BJ (cell line): ENCODE measurements around the gene HIGD2A. TPM values are rescaled to one million over a fixed set of nuclear protein-coding genes. Genes with fewer than 3 reads are reported as not detected.
"Not testable (repeated sequence)": the region's sequence is repeated elsewhere in the genome, so short reads cannot be mapped to it uniquely, and the experiment has no call there.

Source experiments
- CTCF ChIA-PET: fragments of 350-600 bp; formaldehyde crosslinking; extraction: SDS; loops from one replicate; lab custom pipeline; 2021; ENCODE audit warnings: antibody characterized with exemption, inconsistent platforms; lab: Yijun Ruan, JAX
- POLR2A ChIA-PET: fragments of 300-600 bp; sonication (Branson Sonifier 250); formaldehyde crosslinking; extraction: SDS; loops from one replicate; lab custom pipeline; 2021; ENCODE audit warnings: antibody characterized with exemption; lab: Charles Lee
- DNase-seq: peaks from one replicate; pipeline ENCODE4 v3.0.0-alpha.2; 2011; ENCODE audit warnings: low read depth
- H3K27me3 ChIP-seq: 2 replicates; pipeline ENCODE4 v1.6.0; 2011; ENCODE audit warnings: low read length; ENCODE audit not compliant: control insufficient read depth, insufficient read depth
- H3K36me3 ChIP-seq: 2 replicates; pipeline ENCODE4 v1.5.1; 2011; ENCODE audit warnings: low read length; ENCODE audit not compliant: control insufficient read depth, insufficient read depth
- H3K4me3 ChIP-seq: 2 replicates; pipeline ENCODE4 v1.5.1; 2011; ENCODE audit warnings: low read depth, mild to moderate bottlenecking, control low read depth, low read length
- polyA plus RNA-seq: library from polyadenylated mRNA; depleted of rRNA; stranded (reverse); fragments of >200 nt; gene quantifications from 2 replicates; pipeline ENCODE4 v1.2.3, GENCODE V29; 2011
- TF ChIP-seq, protein P1 (sequence below): IDR thresholded peaks from 2 replicates; pipeline ENCODE4 v1.5.1; 2011; ENCODE audit warnings: low read depth, mild to moderate bottlenecking, control low read depth, inconsistent platforms, low read length, moderate library complexity; ENCODE audit not compliant: insufficient read depth

Gene HIGD2A
- polyA plus RNA-seq, 1 experiment: 118 TPM

DNA sequence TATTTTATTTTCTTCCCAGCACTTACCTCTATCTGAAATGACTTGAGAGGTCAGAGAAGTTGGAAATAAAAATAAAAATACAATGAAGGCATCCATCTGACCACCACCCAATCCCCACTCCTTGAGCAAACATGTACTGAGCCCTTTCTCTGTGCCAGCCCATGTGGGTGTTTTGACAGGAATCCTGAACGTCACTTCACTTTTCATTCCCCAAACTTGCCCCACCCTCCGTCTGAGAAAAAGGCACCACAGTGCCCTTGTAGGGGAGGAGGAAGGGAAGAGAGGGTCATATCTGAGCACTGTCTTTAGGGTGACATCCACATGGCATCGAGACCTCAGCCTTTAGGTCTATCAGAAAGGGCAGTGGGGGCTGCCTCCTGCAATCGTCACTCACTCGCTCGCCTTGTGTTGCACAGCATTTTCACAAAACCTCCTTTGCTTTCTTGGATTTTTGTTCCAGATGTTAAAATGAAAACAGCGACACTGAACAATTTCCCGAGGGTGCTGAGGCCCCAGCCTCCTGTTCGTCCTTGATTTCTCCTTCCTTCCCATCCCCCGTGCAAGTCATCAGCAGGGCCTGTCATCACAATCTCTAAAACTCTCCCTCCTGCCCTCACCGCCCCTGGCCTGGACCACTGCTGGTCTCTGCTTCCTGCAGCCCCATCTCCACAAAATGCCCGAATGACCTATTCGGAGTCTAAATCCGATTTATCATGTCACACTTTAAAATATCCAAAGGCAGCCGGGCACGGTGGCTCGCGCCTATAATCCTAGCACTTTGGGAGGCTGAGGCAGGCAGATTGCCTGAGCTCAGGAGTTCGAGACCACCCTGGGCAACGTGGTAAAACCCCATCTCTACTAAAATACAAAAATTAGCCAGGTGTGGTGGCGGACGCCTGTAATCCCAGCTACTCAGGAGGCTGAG lies 13.0 kb downstream of the HIGD2A start:
- POLR2A ChIA-PET: no interaction called here
- TF ChIP-seq, protein P1, sequence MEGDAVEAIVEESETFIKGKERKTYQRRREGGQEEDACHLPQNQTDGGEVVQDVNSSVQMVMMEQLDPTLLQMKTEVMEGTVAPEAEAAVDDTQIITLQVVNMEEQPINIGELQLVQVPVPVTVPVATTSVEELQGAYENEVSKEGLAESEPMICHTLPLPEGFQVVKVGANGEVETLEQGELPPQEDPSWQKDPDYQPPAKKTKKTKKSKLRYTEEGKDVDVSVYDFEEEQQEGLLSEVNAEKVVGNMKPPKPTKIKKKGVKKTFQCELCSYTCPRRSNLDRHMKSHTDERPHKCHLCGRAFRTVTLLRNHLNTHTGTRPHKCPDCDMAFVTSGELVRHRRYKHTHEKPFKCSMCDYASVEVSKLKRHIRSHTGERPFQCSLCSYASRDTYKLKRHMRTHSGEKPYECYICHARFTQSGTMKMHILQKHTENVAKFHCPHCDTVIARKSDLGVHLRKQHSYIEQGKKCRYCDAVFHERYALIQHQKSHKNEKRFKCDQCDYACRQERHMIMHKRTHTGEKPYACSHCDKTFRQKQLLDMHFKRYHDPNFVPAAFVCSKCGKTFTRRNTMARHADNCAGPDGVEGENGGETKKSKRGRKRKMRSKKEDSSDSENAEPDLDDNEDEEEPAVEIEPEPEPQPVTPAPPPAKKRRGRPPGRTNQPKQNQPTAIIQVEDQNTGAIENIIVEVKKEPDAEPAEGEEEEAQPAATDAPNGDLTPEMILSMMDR: no peak
- CTCF ChIA-PET: no interaction called here
- Histone ChIP-seq H3K36me3 (peaks cover 14% of the 10 kb centered on the region), H3K27me3 (no peaks in the 10 kb centered on the region), H3K4me3 (no peak overlapping the region)
- no peak for DNase-seq

DNA sequence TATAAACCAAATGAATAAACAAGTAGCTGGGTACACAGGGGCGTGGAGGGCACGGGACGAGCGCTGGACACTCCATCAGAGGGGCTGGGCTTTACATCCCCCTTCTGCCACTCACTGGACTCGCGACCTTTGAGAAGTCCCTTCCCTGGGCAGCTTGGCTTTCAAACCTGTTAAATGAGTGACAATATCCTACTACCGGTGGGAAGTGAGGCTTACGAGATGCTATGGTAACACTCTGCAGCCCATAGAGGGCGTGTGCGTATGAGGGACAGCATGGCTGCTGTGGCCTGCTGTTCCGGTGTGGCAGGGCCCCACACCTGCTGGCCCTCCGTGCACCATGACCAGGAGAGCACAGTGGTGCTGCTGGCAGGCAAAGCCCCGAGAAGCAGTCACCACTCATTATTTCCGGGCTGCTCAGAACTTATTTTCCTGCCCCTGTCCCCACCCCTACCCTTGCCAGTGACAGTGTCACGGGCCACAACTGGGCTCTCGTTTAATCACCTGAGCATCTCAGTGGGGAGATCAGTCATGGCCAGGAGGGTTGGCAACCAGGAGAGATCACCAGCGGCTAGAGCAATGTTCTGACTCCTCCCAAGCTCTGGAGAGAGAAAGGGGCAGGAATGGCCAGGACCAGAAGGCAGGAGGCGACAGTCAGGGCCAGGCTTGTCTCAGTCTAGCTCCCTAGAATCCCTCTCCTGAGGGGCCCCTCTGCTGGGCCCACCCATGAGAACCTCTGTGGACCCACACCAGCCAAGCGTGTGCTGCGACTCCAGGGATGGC lies 17.3 kb downstream of the HIGD2A start:
- CTCF ChIA-PET: interaction anchor here (0.7 to 1.3 kb wide), 3 partner anchors 10 to 241 kb away, joined by 3 read pairs; partner anchors contain the start of gene TSPAN17

DNA sequence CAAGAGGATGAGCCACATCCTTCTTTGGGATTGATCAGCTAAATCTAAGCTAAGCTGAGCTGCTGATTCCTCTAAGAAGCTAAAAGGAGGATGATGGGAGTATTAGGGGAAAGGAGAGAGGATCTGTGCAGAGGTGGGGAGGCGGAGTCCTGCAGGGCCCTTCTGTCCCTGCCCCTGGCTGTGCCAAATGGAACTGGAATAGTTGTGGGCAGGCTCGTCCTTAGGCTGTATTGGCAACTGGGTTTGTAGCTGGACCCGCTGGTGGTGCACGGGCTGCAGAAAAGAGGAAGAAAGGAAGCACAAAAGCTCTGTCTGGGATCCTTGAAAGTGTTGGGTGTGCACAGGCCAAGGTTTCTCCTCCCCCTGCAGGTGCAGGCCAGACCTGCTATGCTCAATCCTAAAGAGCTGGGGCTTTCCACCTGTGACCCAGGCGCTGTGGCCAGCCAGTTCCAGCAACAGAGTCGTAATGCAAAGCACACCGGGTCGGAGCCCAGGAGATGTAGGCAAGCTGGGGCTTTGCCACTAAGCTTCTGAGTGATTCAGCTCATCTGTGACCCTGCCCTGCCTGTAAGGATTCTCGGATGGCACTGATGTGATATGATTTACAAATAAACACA lies 18.0 kb downstream of the HIGD2A start:
- ChIA-PET CTCF (interaction anchor here (0.7 to 1.3 kb wide), 3 partner anchors 9 to 240 kb away, joined by 3 read pairs; partner anchors contain the start of gene TSPAN17), POLR2A (no interaction called here)
- TF ChIP-seq, protein P1: no peak
- no peak overlapping the region for H3K4me3 ChIP-seq
- H3K27me3 ChIP-seq: no peaks in the 10 kb centered on the region
- peaks cover 10% of the 10 kb centered on the region for H3K36me3 ChIP-seq
- no peak for DNase-seq

More for the DNA sequence above, 17.3 kb downstream of the HIGD2A start:
- Histone ChIP-seq H3K4me3 (no peak overlapping the region), H3K27me3 (no peaks in the 10 kb centered on the region), H3K36me3 (peaks cover 10% of the 10 kb centered on the region)
- TF ChIP-seq, protein P1: no peak
- DNase-seq: no peak
- POLR2A ChIA-PET: no interaction called here

DNA sequence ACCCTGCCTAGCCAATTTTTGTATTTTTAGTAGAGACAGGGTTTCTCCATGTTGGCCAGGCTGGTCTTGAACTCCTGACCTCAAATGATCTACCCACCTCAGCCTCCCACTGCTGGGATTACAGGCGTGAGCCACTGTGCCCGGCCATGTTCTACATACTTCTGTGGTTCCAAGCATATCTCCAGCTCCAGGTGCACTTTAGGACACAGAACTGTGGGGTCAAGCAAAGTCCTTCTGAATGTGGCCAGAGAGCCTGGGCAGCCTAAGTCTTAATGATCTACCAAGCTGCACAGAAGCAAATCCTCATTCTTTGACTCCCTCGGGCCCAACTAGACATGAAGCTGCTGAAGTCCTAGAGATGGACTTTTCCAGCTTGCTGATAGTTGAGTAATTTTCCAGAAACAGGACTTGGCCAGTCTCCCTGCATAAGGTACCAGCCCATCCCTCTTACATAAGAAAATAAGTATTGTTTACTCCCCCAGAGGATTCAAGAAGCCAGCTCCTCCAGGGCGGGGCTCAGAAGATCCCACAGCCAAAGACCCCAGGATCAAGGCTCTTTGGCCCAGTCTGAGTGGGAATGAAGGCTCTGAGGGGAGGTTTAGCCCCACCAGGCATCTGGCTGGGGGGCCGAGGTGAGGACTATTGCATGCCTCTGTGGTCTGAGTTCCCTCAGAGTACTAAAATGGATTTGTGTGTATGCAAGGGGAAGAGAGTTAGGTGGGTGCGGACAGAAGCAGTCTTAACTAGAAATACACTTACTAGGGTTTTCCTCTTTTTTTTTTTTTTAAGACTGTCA lies 19.1 kb downstream of the HIGD2A start:
- TF ChIP-seq, protein P1: no peak
- ChIA-PET CTCF (interaction anchor here (0.6 to 1.3 kb wide), 3 partner anchors 37 to 239 kb away, joined by 3 read pairs; partner anchors contain the start of gene TSPAN17), POLR2A (no interaction called here)
- Histone ChIP-seq H3K4me3 (no peak overlapping the region), H3K36me3 (peaks cover 10% of the 10 kb centered on the region), H3K27me3 (no peaks in the 10 kb centered on the region)
- no peak for DNase-seq

DNA sequence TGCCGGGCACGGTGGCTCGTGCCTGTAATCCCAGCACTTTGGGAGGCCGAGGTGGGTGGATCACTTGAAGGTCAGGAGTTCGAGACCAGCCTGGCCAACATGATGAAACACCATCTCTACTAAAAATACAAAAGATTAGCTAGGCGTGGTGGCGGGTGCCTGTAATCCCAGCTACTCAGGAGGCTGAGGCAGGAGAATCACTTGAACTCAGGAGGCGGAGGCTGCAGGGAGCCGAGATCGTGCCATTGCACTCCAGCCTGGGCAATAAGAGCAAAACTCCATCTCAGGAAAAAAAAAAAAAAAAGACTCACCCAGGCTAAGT lies 19.7 kb downstream of the HIGD2A start:
- CTCF ChIA-PET, POLR2A ChIA-PET, H3K27me3 ChIP-seq, DNase-seq, H3K4me3 ChIP-seq: not testable (repeated sequence)
- H3K36me3 ChIP-seq: peaks cover 10% of the 10 kb centered on the region
